PC-3 (cell line): ENCODE measurements around the gene AHNAK2. TPM values are rescaled to one million over a fixed set of nuclear protein-coding genes. Genes with fewer than 3 reads are reported as not detected.

Source experiments
- ATAC-seq: fragments of 200-7000 bp; cut with Tn5 transposase; 2 replicates; pipeline ENCODE4 v1.9.1; 2020; ENCODE audit warnings: mild to moderate bottlenecking, moderate library complexity
- BruUV-seq: library from RNA; stranded (reverse); fragments of 400-500 nt; replicated peaks from 2 replicates; lab custom pipeline; 2021; lab: Mats Ljungman, UMichigan
- CTCF ChIA-PET: fragments of 300-600 bp; sonication (Branson Sonifier 250); formaldehyde crosslinking; loops from one replicate; lab custom pipeline; 2022; ENCODE audit warnings: antibody characterized with exemption; lab: Charles Lee
- POLR2A ChIA-PET: fragments of 300-600 bp; sonication (Branson Sonifier 250); formaldehyde crosslinking; loops from one replicate; lab custom pipeline; 2022; ENCODE audit warnings: antibody characterized with exemption; ENCODE audit not compliant: unreplicated experiment; lab: Charles Lee
- DNase-seq: peaks from one replicate; pipeline ENCODE4 v3.0.0-alpha.2; 2015
- H2AFZ ChIP-seq: fragments of 300-600 bp; sonication (generic); 2 replicates; pipeline ENCODE4 v1.6.0; 2016; ENCODE audit warnings: antibody characterized with exemption, low read length
- H3F3A ChIP-seq: fragments of 300-600 bp; sonication (generic); one replicate; pipeline ENCODE4 v1.6.0; 2017; ENCODE audit warnings: antibody characterized with exemption, low read length, control low read depth, mild to moderate bottlenecking; ENCODE audit not compliant: unreplicated experiment
- H3K27ac ChIP-seq: fragments of 300-600 bp; sonication (generic); 2 replicates; pipeline ENCODE4 v1.5.1; 2016; ENCODE audit warnings: mild to moderate bottlenecking, low read length
- H3K27me3 ChIP-seq: fragments of 300-600 bp; sonication (generic); 2 replicates; pipeline ENCODE4 v1.6.1; 2016; ENCODE audit warnings: low read length, mixed read lengths
- H3K36me3 ChIP-seq: fragments of 300-600 bp; sonication (generic); 2 replicates; pipeline ENCODE4 v1.6.1; 2016; ENCODE audit warnings: low read depth, mixed run types, low read length, mixed read lengths
- H3K4me1 ChIP-seq: fragments of 300-600 bp; sonication (generic); 2 replicates; pipeline ENCODE4 v1.5.1; 2016; ENCODE audit warnings: low read length; ENCODE audit not compliant: insufficient read depth
- H3K4me2 ChIP-seq: fragments of 300-600 bp; sonication (generic); 2 replicates; pipeline ENCODE4 v1.6.0; 2016; ENCODE audit warnings: low read length
- H3K4me3 ChIP-seq: fragments of 300-600 bp; sonication (generic); 2 replicates; pipeline ENCODE4 v1.5.1; 2016; ENCODE audit warnings: mild to moderate bottlenecking, low read length, mixed read lengths
- H3K79me2 ChIP-seq: fragments of 300-600 bp; sonication (generic); 2 replicates; pipeline ENCODE4 v1.6.1; 2017; ENCODE audit warnings: low read length, mixed read lengths
- H3K9ac ChIP-seq: fragments of 300-600 bp; sonication (generic); 2 replicates; pipeline ENCODE4 v1.6.0; 2016; ENCODE audit warnings: mild to moderate bottlenecking, low read length
- H3K9me2 ChIP-seq: fragments of 300-600 bp; sonication (generic); replicated peaks from 2 replicates; pipeline ENCODE4 v1.6.1; 2016; ENCODE audit warnings: mixed run types, low read length, mixed read lengths
- H3K9me3 ChIP-seq: fragments of 300-600 bp; sonication (generic); 2 replicates; pipeline ENCODE4 v1.6.1; 2016; ENCODE audit warnings: low read length, mixed read lengths
- H4K20me1 ChIP-seq: fragments of 300-600 bp; sonication (generic); 2 replicates; pipeline ENCODE4 v1.6.1; 2016; ENCODE audit warnings: low read length, mixed read lengths
- CTCF ChIP-seq: fragments of 300-600 bp; sonication (generic); conservative IDR thresholded peaks from 2 replicates; pipeline ENCODE4 v1.5.1; 2017; ENCODE audit warnings: antibody characterized with exemption, low read depth, mild to moderate bottlenecking, low read length
- EZH2 ChIP-seq: fragments of 300-600 bp; sonication (generic); IDR thresholded peaks from one replicate; pipeline ENCODE4 v1.6.1; 2017; ENCODE audit warnings: antibody characterized with exemption, mild to moderate bottlenecking, low read length; ENCODE audit not compliant: unreplicated experiment
- EZH2phosphoT487 ChIP-seq: fragments of 300-600 bp; sonication (generic); IDR thresholded peaks from 2 replicates; pipeline ENCODE4 v1.6.1; 2018; ENCODE audit warnings: mild to moderate bottlenecking, antibody characterized with exemption, low read length, borderline replicate concordance
- intact Hi-C: fragments of 100-400 bp; cut with micrococcal nuclease; formaldehyde crosslinking; loops from 2 replicates; pipeline ENCODE4 v1.9.0; 2023
- total RNA-seq: library from RNA; depleted of rRNA; stranded (reverse); fragments of >200 nt; gene quantifications from 2 replicates; pipeline ENCODE4 v1.2.3, GENCODE V29; 2014

The AHNAK2 gene
- total RNA-seq, 1 experiment from 2014 or later, result 25.0 TPM

DNA sequence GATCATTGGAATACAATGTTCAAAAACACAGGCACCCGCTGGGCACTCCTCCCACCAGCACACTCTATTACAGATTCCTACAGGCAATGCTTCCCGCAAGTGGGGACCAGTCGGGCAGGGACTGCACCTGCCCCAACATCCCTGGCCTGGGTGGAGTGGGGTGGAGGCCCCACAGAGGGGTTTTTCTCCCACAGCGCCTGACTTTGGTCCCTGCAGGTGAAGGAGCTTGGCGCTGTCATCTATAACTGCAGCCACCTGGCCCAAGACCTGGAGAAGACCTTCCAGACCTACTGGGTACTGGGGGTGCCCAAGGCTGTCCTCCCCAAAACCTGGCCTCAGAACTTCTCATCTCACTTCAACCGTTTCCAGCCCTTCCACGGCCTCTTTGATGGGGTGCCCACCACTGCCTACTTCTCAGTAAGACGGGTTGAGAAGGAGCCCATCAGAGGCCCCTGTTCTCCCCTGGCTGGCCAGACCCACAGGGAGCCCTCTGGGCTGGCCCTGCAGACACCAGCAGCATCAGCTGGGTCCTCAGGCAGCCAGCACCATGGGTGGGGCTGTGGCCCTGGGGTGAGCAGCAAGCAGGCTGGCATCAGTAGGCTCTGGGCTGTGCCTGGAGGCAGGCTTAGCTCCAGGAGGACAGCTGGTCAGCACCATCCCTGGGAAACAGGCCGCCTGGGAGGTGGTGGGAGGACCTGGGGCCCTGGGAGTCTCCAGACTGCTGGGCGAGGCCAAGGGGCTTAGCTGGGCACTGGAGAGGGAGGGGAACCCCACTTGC lies 47.5 kb downstream of the AHNAK2 start:
- Histone ChIP-seq H3K36me3 (no peaks in the 10 kb centered on the region), H3K4me1 (no peaks in the 10 kb centered on the region), H3K9me2 (no peaks in the 10 kb centered on the region), H3F3A (no peaks in the 10 kb centered on the region), H3K9me3 (no peaks in the 10 kb centered on the region), H4K20me1 (no peaks in the 10 kb centered on the region), H3K27ac (no peak overlapping the region), H3K79me2 (no peaks in the 10 kb centered on the region), H3K4me3 (no peak overlapping the region), H3K27me3 (no peaks in the 10 kb centered on the region), H2AFZ (no peak overlapping the region), H3K9ac (no peak overlapping the region), H3K4me2 (no peak overlapping the region)
- no TSS peak for BruUV-seq
- ATAC-seq (no peak), DNase-seq (no peak)
- intact Hi-C loops, result loop anchor here (5.0 kb wide), 1 partner anchor 42 kb away; no protein-coding TSS in a partner anchor
- POLR2A ChIA-PET, result no interaction called here
- CTCF ChIA-PET, result interaction anchor here (1.1 kb wide), 1 partner anchor 42 kb away, joined by 3 read pairs; no protein-coding TSS in a partner anchor
- TF ChIP-seq EZH2phosphoT487, result no peak

DNA sequence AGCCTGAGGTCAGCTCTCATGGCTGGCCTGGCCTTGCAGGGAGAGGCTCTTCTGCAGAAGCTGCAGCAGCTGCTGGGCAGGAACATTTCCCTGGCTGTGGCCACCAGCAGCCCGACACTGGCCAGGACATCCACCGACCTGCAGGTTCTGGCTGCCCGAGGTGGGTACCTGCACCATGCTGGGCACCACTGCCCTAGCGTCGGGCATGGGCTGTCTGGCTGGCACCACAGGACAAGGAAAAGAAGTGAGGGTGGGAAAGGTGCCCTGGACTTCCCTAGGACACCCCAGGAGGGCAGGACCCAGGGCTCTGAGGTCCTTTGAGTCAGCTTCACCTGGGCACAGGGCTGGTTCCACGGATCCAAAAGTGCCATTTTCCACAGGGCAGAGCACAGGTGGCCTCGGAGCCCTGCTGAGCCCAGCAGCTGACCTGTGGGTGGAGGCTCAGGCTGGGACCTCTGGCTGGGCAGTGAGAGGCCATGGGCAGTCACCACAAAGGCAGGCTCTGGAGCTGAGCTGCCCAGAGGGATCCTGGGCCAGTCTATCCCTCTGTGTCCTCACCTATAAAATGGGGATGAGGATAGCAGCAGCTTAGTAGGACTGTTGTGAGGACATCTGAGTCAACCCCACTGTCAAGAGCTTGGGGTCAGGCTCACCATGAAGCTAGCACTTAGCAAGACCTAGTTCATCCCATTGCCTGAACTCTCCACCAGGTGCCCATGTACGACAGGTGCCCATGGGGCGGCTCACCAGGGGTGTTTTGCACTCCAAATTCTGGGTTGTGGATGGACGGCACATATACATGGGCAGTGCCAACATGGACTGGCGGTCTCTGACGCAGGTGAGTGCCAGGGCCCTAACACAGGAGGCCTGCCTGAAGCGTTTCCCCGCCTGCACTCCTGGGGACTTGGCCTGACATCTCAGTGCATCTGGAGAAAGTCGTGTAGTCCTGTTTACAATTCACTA lies 48.6 kb downstream of the AHNAK2 start:
- BruUV-seq, result no TSS peak
- POLR2A ChIA-PET, result interaction anchor here (0.6 kb wide), 1 partner anchor 132 kb away, joined by 5 read pairs; no protein-coding TSS in a partner anchor
- no peaks in the 10 kb centered on the region for H3K9me3 ChIP-seq
- CTCF ChIA-PET, result interaction anchor here (1.1 kb wide), 2 partner anchors 43 to 118 kb away, joined by 3 to 8 read pairs; no protein-coding TSS in a partner anchor
- no peak overlapping the region for H3K4me2 ChIP-seq
- no peak overlapping the region for H2AFZ ChIP-seq
- H3K27me3 ChIP-seq, result no peaks in the 10 kb centered on the region
- no peak for TF ChIP-seq EZH2phosphoT487
- no peak for TF ChIP-seq CTCF
- no peak for TF ChIP-seq EZH2
- intact Hi-C loops, result loop anchor here (5.0 kb wide), 1 partner anchor 43 kb away; no protein-coding TSS in a partner anchor
- H3K36me3 ChIP-seq, result no peaks in the 10 kb centered on the region
- no peaks in the 10 kb centered on the region for H3K9me2 ChIP-seq
- H3K79me2 ChIP-seq, result no peaks in the 10 kb centered on the region
- H3K27ac ChIP-seq, result no peak overlapping the region
- H3K9ac ChIP-seq, result no peak overlapping the region
- no peak overlapping the region for H3K4me3 ChIP-seq
- DNase-seq (no peak), ATAC-seq (no peak)
- no peaks in the 10 kb centered on the region for H3K4me1 ChIP-seq
- H3F3A ChIP-seq, result no peaks in the 10 kb centered on the region
- no peaks in the 10 kb centered on the region for H4K20me1 ChIP-seq
